H1 (cell line): ENCODE data around the gene TTLL1.

Experiments
- CBX8 ChIP-seq: fragments of 300-800, 300-1000 bp; sonication (generic); IDR thresholded peaks from 2 replicates; pipeline ENCODE4 v1.7.1; 2016; ENCODE audit warnings: low read depth, low read length, borderline replicate concordance
- CEBPB ChIP-seq: IDR thresholded peaks from 2 replicates; pipeline ENCODE4 v1.6.1; 2012; ENCODE audit warnings: low read depth, low read length
- CHD1 ChIP-seq: IDR thresholded peaks from 2 replicates; pipeline ENCODE4 v1.6.1; 2012; ENCODE audit warnings: low read depth, low read length, improper control_type of control experiment
- POLR2A ChIP-seq, 2 experiments: IDR thresholded peaks; 1 replicate in 1 of 2; 2 replicates in 1 of 2; pipeline ENCODE4 v1.6.1; 2011; ENCODE audit warnings: low read depth in 2 of 2, low read length in 2 of 2, mild to moderate bottlenecking in 2 of 2; ENCODE audit errors: control extremely low read depth in 1 of 2
- RFX5 ChIP-seq: IDR thresholded peaks from 2 replicates; pipeline ENCODE4 v1.6.1; 2011; ENCODE audit warnings: low read depth, low read length, improper control_type of control experiment, borderline replicate concordance
- SIN3A ChIP-seq, 2 experiments: IDR thresholded peaks in 1 of 2; conservative IDR thresholded peaks in 1 of 2; 2 replicates each; pipeline ENCODE4 v1.6.1; 2011 to 2012; ENCODE audit warnings: low read length in 2 of 2, improper control_type of control experiment in 1 of 2, low read depth in 1 of 2, mild to moderate bottlenecking in 1 of 2
- SP1 ChIP-seq: IDR thresholded peaks from 2 replicates; pipeline ENCODE4 v1.6.1; 2011; ENCODE audit warnings: low read depth, low read length
- SRF ChIP-seq: IDR thresholded peaks from 2 replicates; pipeline ENCODE4 v1.6.1; 2011; ENCODE audit warnings: mild to moderate bottlenecking, low read depth, low read length, moderate library complexity
- TAF1 ChIP-seq: IDR thresholded peaks from 2 replicates; pipeline ENCODE4 v1.6.1; 2011; ENCODE audit warnings: mild to moderate bottlenecking, low read depth, low read length
- YY1 ChIP-seq: IDR thresholded peaks from 2 replicates; pipeline ENCODE4 v1.6.1; 2011; ENCODE audit warnings: low read depth, mild to moderate bottlenecking, low read length
- TF ChIP-seq, protein P1 (sequence below), 3 experiments: IDR thresholded peaks; 1 replicate in 2 of 3; 2 replicates in 1 of 3; pipeline versions ENCODE4 v1.5.1 to v1.6.1; 2011; ENCODE audit warnings: low read length in 3 of 3, mild to moderate bottlenecking in 3 of 3, inconsistent platforms in 2 of 3, low read depth in 1 of 3, moderate library complexity in 1 of 3; ENCODE audit not compliant: insufficient read depth in 1 of 3; ENCODE audit errors: control extremely low read depth in 1 of 3

GRCh38 chr22:43085658-43086606 is 3.3 kb downstream of the TTLL1 start:
- TF ChIP-seq POLR2A (IDR thresholded peaks at IDR 0.05; ENCODE audit: control extremely low read depth in 1 of 2, low read depth in 2 of 2, low read length in 2 of 2): no peak
- TF ChIP-seq TAF1: no peak
- TF ChIP-seq CBX8: no peak
- TF ChIP-seq RFX5: no peak
- TF ChIP-seq, protein P1, sequence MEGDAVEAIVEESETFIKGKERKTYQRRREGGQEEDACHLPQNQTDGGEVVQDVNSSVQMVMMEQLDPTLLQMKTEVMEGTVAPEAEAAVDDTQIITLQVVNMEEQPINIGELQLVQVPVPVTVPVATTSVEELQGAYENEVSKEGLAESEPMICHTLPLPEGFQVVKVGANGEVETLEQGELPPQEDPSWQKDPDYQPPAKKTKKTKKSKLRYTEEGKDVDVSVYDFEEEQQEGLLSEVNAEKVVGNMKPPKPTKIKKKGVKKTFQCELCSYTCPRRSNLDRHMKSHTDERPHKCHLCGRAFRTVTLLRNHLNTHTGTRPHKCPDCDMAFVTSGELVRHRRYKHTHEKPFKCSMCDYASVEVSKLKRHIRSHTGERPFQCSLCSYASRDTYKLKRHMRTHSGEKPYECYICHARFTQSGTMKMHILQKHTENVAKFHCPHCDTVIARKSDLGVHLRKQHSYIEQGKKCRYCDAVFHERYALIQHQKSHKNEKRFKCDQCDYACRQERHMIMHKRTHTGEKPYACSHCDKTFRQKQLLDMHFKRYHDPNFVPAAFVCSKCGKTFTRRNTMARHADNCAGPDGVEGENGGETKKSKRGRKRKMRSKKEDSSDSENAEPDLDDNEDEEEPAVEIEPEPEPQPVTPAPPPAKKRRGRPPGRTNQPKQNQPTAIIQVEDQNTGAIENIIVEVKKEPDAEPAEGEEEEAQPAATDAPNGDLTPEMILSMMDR (IDR thresholded peaks at IDR 0.05; ENCODE audit: control extremely low read depth in 1 of 3, insufficient read depth in 1 of 3, low read depth in 1 of 3, low read length in 3 of 3): no peak
- no peak for TF ChIP-seq SRF
- no peak for TF ChIP-seq SIN3A (conservative IDR thresholded peaks at IDR 0.05 in 1 of 2, IDR thresholded peaks at IDR 0.05 in 1 of 2; ENCODE audit: low read depth in 1 of 2, low read length in 2 of 2)
- TF ChIP-seq YY1: no peak
- no peak for TF ChIP-seq CHD1
- no peak for TF ChIP-seq CEBPB
- TF ChIP-seq SP1: no peak
